ENCODE data around the gene TNS4.

GRCh38 chr17:40490289-40490853 is 11.1 kb downstream of the TNS4 start:
- TF ChIP-seq, protein P1, sequence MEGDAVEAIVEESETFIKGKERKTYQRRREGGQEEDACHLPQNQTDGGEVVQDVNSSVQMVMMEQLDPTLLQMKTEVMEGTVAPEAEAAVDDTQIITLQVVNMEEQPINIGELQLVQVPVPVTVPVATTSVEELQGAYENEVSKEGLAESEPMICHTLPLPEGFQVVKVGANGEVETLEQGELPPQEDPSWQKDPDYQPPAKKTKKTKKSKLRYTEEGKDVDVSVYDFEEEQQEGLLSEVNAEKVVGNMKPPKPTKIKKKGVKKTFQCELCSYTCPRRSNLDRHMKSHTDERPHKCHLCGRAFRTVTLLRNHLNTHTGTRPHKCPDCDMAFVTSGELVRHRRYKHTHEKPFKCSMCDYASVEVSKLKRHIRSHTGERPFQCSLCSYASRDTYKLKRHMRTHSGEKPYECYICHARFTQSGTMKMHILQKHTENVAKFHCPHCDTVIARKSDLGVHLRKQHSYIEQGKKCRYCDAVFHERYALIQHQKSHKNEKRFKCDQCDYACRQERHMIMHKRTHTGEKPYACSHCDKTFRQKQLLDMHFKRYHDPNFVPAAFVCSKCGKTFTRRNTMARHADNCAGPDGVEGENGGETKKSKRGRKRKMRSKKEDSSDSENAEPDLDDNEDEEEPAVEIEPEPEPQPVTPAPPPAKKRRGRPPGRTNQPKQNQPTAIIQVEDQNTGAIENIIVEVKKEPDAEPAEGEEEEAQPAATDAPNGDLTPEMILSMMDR (IDR thresholded peaks at IDR 0.05), result no peak
- no peak for TF ChIP-seq POLR2A (IDR thresholded peaks at IDR 0.05)

All from lower leg skin (tissue), 3 donors.